IPS-NIHi11 (cell line): ENCODE results near the gene CEP135.
A peak's percentile ranks its signal among the peaks of the same experiment; 100 is the strongest.
"Not testable (repeated sequence)": the region's sequence is repeated elsewhere in the genome, so short reads cannot be mapped to it uniquely, and the experiment has no call there.

Experiments
- DNase-seq: peaks from one replicate; pipeline ENCODE4 v3.0.0; 2012; ENCODE audit warnings: mixed read lengths, low spot score

Gene CEP135

GRCh38 chr4:56008206-56008605, 59.5 kb downstream of the CEP135 start:
- DNase-seq, result no peak

- DNase-seq, result no peak
These were observed 77.9 kb downstream of the CEP135 start for GRCh38 chr4:56026596-56026995.

GRCh38 chr4:56028165-56028564, 79.4 kb downstream of the CEP135 start:
- DNase-seq, result no peak

GRCh38 chr4:56038487-56039162, 89.9 kb downstream of the CEP135 start:
- no peak for DNase-seq

- no peak for DNase-seq
These were observed 92.1 kb downstream of the CEP135 start for GRCh38 chr4:56040842-56041241.

GRCh38 chr4:56042225-56042624, 93.5 kb downstream of the CEP135 start:
- no peak for DNase-seq

- peak; percentile 60 for DNase-seq
These were observed 99.6 kb downstream of the CEP135 start for GRCh38 chr4:56048383-56048701.

GRCh38 chr4:56048702-56049431, 100.1 kb downstream of the CEP135 start:
- DNase-seq, result peak; percentile 90

- no peak for DNase-seq
These were observed 101.9 kb downstream of the CEP135 start for GRCh38 chr4:56050625-56051024.

- DNase-seq, result no peak
These were observed 102.4 kb downstream of the CEP135 start for GRCh38 chr4:56051029-56051709.

GRCh38 chr4:56051710-56052075, 102.9 kb downstream of the CEP135 start:
- no peak for DNase-seq

- DNase-seq, result no peak
These were observed 103.7 kb downstream of the CEP135 start for GRCh38 chr4:56052481-56052880.

GRCh38 chr4:56052966-56053365, 104.2 kb downstream of the CEP135 start:
- no peak for DNase-seq

- no peak for DNase-seq
These were observed 106.6 kb downstream of the CEP135 start for GRCh38 chr4:56055027-56055977.

GRCh38 chr4:56055991-56056390, 107.2 kb downstream of the CEP135 start:
- no peak for DNase-seq

GRCh38 chr4:56058555-56058954, 109.8 kb downstream of the CEP135 start:
- DNase-seq, result no peak

GRCh38 chr4:56060036-56060435, 111.3 kb downstream of the CEP135 start:
- DNase-seq, result no peak

- no peak for DNase-seq
These were observed 113.4 kb downstream of the CEP135 start for GRCh38 chr4:56062106-56062505.

GRCh38 chr4:56062526-56063145, 113.9 kb downstream of the CEP135 start:
- no peak for DNase-seq

- DNase-seq, result no peak
These were observed 117.7 kb downstream of the CEP135 start for GRCh38 chr4:56066493-56066892.

GRCh38 chr4:56067826-56068225, 119.1 kb downstream of the CEP135 start:
- no peak for DNase-seq

- not testable (repeated sequence) for DNase-seq
These were observed 124.0 kb downstream of the CEP135 start for GRCh38 chr4:56072730-56073129.
